ENCODE data around the gene BCL2L12. TPM values are rescaled to one million over a fixed set of nuclear protein-coding genes. Genes with fewer than 3 reads are reported as not detected.

BCL2L12 gene
- total and polyA plus RNA-seq, 2 of the 13 experiments (the other 11 are each of a cell fraction or from before 2014, with no cell fraction given), result 26.8 to 40.8 TPM

- no peak for TF ChIP-seq KLF15 (CRISPR knock-in tag; IDR thresholded peaks at IDR 0.05; ENCODE audit: borderline replicate concordance)
- no peak for TF ChIP-seq MAFG (CRISPR knock-in tag; IDR thresholded peaks at IDR 0.05)
- TF ChIP-seq ARID3A (IDR thresholded peaks at IDR 0.05; ENCODE audit: low read depth, low read length), result 0 out of 2 replicates have a peak, but pooled peaks have one; percentile 30
- TF ChIP-seq ZNF75D (CRISPR knock-in tag; IDR thresholded peaks at IDR 0.05; ENCODE audit: borderline replicate concordance), result no peak
- TF ChIP-seq MBD4 (IDR thresholded peaks at IDR 0.05; ENCODE audit: borderline replicate concordance, low read length), result no peak
- peak; percentile 92 for TF ChIP-seq ZNF788 (CRISPR knock-in tag; IDR thresholded peaks at IDR 0.05; ENCODE audit: borderline replicate concordance)
- no peak for TF ChIP-seq ZNF207 (IDR thresholded peaks at IDR 0.05; ENCODE audit: borderline replicate concordance)
- peak; percentile 35; the same call in 1 of the 2 replicates for TF ChIP-seq ZNF605 (CRISPR knock-in tag; IDR thresholded peaks at IDR 0.05)
- no peak for TF ChIP-seq TOPORS (CRISPR knock-in tag; IDR thresholded peaks at IDR 0.05)
- TF ChIP-seq ISL2 (CRISPR knock-in tag; IDR thresholded peaks at IDR 0.05), result peak; percentile 61
- TF ChIP-seq DRAP1 (CRISPR knock-in tag; IDR thresholded peaks at IDR 0.05), result peak; percentile 71
- TF ChIP-seq ZNF160 (CRISPR knock-in tag; IDR thresholded peaks at IDR 0.05), result no peak
- peak; percentile 65 for TF ChIP-seq FOXP4 (CRISPR knock-in tag; IDR thresholded peaks at IDR 0.05)
- TF ChIP-seq RFX1 (IDR thresholded peaks at IDR 0.05), result no peak
- TF ChIP-seq CC2D1A (CRISPR knock-in tag; IDR thresholded peaks at IDR 0.05), result no peak
- peak; percentile 48; the same call in 1 of the 2 replicates for TF ChIP-seq ZNF362 (CRISPR knock-in tag; IDR thresholded peaks at IDR 0.05; ENCODE audit: borderline replicate concordance)
- TF ChIP-seq CHD2 (IDR thresholded peaks at IDR 0.05; ENCODE audit: low read depth, low read length), result no peak
- TF ChIP-seq EHMT2 (IDR thresholded peaks at IDR 0.05; ENCODE audit: borderline replicate concordance, low read depth, low read length), result no peak
- TF ChIP-seq GABPA (IDR thresholded peaks at IDR 0.05; ENCODE audit: low read depth, low read length), result no peak
- 0 out of 2 replicates have a peak, but pooled peaks have one; percentile 41 for TF ChIP-seq GABPA (CRISPR knock-in tag; IDR thresholded peaks at IDR 0.05; ENCODE audit: low read depth)
- TF ChIP-seq ZBTB7A (CRISPR knock-in tag; IDR thresholded peaks at IDR 0.05), result no peak
Measured at GRCh38 chr19:49672131-49672919, 6.6 kb downstream of the BCL2L12 start (continued).

Measured in HepG2 (cell line).